Activated T-cell treated with anti-CD3 and anti-CD28 coated beads, Interleukin-2, amount 50 U/mL, for 1 hour (primary cell): ENCODE results near the gene MYO3B.

Experiments
- DNase-seq: peaks from one replicate; pipeline ENCODE4 v3.0.0-alpha.2; 2020

The MYO3B gene

GRCh38 chr2:170177950-170178781 is at the start of gene MYO3B:
Gene MYO3B (plus strand): TSS chr2:170178147. CDS start chr2:170178288, 141 bp downstream.
- no peak for DNase-seq

DNA sequence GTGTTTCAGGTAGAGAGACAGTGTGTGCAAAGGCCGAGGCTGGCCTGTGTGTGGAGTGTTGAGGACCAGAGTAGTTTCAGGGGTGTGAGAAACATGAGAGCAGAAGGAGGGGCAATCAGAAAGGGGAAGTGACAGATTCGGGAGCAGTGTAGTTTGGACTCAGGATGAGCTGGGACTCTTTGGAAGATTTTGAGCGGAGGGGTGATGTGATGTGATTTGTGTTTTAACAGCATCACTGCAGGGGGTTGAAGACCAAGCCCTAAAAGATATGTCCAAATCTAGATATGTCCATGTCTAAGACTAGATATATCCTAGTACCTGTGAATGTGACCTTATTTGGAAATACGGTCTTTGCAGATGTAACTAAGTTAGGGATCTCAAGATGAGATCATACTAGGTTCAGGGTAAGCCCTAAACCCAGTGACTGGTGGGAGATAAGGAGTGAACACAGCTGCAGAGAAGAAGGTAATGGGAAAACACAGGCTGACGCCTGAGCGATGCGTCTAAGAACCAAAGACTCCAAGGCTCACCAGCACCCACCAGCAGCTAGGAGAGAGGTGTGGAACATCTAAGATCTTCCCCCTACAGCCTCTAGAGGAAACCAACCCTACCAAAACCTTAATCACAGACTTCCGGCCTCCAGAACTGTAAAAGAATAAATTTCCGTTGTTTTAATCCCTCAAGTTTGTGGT is 38.5 kb upstream of the MYO3B start:
- DNase-seq, result no peak

DNA sequence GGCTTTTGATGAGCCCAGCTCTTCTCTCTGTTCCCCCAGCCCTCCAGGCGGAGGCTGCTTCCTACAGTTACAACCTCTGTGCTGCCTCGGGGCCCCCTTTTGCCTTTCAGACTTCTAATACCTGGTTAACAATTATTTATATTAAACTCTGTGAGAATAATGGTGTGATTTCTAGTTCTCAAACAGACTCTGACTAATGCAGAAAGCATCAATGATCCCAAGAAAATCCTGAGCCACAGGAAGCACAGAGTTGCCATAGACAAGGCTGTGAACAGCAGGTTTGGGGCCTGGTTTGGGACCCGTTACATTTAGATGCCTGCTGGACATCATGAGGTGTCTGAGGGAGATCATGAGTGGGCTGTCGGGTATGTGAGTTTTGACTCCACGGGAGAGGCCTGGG is 37.4 kb upstream of the MYO3B start:
- no peak for DNase-seq

DNA sequence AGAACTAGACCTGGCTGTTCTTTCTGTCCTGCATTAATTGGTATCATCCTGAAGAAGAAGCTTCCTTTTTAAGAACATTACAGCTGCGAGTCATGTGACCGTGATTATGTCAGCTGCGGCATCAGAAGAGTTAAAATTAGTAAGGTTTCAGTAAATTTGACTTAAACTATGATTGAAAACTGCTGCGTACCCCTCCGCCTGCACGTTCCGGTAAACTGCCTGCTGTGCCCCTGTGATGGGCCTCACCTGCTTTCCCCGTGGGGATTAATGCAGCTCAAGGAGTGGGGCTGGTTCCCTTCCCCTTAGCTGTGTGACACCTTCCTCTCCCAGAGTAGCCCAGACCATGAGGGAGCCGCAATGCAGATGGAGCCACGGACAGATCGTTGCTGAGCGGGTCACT is 36.1 kb upstream of the MYO3B start:
- no peak for DNase-seq

DNA sequence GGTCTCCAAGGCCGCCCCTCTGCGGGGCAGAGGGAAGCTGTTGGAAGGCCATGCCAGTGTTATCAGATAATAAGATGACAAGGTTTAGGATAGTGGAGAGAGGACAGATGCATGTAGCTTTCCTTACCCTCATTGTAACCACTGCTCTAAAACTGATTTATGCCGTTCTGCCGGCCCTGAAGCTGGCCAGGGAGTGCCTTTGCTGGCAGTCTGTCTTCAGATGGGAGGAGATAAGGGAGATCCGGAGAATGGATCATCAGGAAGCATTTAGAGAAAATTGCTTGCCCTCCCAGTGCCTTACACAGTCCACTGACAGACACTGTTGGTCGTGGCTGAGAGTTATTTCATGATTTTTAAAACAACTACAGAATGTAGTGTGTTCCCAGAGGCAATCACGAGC is 35.4 kb upstream of the MYO3B start:
- DNase-seq, result no peak

GRCh38 chr2:170143045-170143717 is 34.8 kb upstream of the MYO3B start:
- DNase-seq, result no peak

- no peak for DNase-seq
Measured at GRCh38 chr2:170144761-170145160, 33.2 kb upstream of the MYO3B start.

DNA sequence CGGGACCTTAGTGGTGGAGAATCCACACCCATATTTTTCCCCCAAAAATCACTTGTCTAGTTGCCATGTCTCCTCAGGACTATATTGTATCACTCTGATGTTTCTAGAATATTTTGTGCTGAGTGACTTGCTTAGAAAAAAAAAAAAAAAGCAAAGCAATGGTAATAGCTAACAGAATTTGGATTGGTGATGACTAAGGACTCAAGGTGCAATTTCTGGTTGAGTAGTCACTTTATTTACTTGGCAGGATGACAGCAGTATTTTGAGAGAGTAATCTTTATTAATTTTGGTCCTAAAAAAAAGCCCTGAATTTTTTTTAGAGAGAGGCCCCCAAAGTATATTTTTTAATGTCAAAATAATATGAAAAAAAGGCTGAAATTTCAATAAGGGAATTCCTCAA is 32.8 kb upstream of the MYO3B start:
- no peak for DNase-seq

DNA sequence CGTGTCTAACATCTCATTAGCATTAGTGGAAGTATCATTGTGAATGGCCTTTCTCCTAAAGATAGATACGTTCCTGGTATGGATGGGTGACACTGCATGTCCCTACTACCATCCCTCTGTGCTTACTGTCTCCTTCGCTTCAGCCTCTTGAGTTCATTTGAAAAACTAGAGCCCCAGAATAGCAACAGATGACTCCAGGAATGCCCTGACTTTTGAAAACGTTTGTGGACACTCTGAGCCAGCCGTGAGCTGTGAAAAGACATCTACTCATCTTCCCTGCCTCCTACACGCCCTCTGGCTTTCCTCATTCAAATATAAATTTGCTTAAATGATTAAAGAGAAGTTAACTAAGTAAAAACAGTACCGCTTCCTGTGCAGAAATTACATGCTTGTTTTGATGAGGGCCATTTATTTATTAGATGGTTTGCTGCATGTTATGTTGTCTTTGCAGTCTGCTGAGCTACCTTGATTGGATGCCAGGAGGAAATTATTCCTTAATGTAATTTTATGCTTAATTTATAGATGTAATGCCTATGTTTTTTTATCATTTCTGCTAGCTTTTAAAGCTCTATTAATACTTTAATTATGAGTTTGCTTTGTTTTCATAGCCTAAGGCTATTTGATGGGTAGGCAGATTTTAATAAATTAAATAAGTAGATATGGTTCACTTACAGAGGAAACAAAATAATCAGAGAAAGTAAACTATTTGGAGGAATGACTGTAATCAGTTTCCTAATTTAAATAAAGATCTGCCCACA is 32.1 kb upstream of the MYO3B start:
- DNase-seq, result no peak

DNA sequence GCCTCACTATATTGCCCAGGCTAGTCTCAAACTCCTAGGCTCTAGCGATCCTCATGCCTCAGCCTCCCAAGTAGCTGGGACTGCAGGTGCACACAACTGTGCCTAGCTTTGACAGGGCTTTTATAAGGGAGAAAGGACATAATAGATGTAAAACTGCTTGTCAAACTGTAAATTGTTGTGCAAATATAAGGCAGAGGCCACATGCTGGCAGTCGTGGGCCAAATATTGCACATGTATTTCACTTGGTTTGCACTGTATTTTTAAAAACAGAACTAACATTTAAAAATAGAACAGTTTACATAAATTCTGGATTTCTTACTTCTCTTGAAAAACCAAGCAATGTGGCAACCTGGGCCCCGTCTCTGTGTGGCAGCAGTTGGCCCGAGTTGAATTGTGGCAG is 31.2 kb upstream of the MYO3B start:
- DNase-seq, result no peak

GRCh38 chr2:170147576-170147975 is 30.4 kb upstream of the MYO3B start:
- DNase-seq, result no peak

- no peak for DNase-seq
Measured at GRCh38 chr2:170148161-170148560, 29.8 kb upstream of the MYO3B start.

- DNase-seq, result no peak
Measured at GRCh38 chr2:170152421-170152820, 25.5 kb upstream of the MYO3B start.

- DNase-seq, result no peak
Measured at GRCh38 chr2:170155022-170155722, 22.8 kb upstream of the MYO3B start.

DNA sequence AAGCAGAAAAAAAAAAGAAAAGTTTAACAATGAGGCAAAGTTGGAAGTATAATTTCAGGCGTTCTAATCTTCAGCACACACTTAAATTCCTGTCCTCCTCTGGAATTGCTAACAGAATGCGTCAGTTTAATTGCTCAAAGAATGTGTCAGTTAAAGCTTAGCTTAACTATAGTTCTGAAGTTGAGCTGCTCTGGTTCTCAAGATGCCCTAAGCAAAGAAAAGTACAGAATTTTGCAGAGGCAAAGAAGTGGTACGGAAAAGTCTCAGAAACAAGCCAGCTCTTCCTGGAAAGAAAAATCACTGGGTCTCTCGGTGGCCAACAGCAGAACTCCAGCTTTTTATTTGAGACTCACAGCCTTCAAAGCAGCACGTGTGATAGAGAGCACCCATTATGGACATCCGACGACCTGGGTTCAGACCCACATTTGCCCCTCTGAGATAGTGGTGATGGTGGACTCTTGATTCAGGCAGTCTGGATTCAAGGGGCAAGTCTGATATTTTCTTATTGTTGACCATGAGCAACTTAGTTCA is 22.2 kb upstream of the MYO3B start:
- DNase-seq, result no peak

DNA sequence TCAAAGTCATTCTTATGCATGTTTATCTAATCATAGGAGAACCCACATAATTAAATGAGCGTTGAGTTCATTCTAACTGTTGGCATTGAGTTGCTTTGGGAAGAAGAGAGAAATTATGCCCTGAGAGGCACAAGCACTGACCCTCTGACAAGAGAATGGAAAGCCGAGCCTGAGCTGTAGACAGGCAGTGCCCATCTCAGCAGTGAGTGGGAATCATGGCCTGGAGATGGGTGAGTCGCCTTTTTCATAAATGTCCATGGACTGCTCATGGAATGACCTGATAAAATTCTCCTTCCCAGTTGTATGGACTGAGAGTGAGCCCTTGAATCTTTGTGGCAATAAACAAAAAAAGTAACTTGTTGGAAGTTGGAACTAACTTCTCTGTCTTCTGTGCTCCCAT is 21.4 kb upstream of the MYO3B start:
- no peak for DNase-seq

- no peak for DNase-seq
Measured at GRCh38 chr2:170157025-170157684, 20.8 kb upstream of the MYO3B start.

DNA sequence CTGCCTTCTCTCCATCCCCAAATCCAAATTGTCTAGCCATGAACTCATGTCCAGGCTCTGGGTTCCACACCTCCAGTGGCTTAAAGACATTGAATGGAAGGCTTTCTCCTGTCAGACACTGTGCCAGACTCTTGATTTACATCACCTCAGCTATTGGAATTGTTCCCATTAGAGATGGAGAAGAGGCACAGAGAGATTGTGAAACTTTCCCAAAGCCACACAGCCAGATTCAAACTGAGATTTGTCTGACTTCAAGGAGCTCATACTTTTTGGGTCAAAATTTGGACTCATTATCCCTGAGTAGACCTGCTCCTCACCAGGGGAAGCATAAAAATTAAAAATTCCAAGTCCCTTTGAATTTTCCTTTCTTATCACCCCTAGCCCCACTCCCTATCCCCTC is 18.9 kb upstream of the MYO3B start:
- DNase-seq, result no peak

- no peak for DNase-seq
Measured at GRCh38 chr2:170161516-170162270, 16.3 kb upstream of the MYO3B start.

DNA sequence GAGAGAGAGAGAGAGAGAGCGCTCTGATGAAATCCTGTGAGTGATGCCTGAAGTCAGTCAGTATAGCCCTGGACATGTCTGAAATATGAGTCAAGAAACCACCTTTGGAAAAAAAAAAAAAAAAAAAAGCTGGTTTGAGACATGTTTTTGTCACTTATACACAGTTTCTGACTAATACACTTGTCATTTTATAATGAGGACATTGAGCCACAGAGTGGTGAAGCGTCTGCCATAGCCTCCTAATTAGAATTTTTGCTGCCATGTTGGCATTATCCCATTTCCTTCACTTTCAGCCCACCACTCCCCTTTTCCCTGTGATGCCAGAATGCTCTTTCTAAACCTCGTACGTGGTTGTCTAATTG is 15.7 kb upstream of the MYO3B start:
- no peak for DNase-seq
